Hepatocyte (in vitro differentiated cells): ENCODE measurements around the gene GPBAR1. TPM values are rescaled to one million over a fixed set of nuclear protein-coding genes. Genes with fewer than 3 reads are reported as not detected.

Experiments used
- DNase-seq: peaks from one replicate; pipeline ENCODE4 v3.0.0-alpha.2; 2016; ENCODE audit warnings: low spot score
- H2AFZ ChIP-seq: fragments of 200-600 bp; sonication (generic); 2 replicates; pipeline ENCODE4 v1.6.0; 2016; ENCODE audit warnings: antibody characterized with exemption, mild to moderate bottlenecking
- H3K27ac ChIP-seq: fragments of 200-600 bp; sonication (generic); 2 replicates; pipeline ENCODE4 v1.5.1; 2016; ENCODE audit warnings: mild to moderate bottlenecking
- H3K27me3 ChIP-seq: fragments of 200-600 bp; sonication (generic); 2 replicates; pipeline ENCODE4 v1.6.1; 2016
- H3K36me3 ChIP-seq: fragments of 200-600 bp; sonication (generic); replicated peaks from 2 replicates; pipeline ENCODE4 v1.5.1; 2016; ENCODE audit warnings: low read depth; ENCODE audit not compliant: insufficient read depth
- H3K4me1 ChIP-seq: fragments of 200-600 bp; sonication (generic); 2 replicates; pipeline ENCODE4 v1.5.1; 2016; ENCODE audit warnings: mild to moderate bottlenecking, moderate library complexity; ENCODE audit not compliant: insufficient read depth
- H3K4me2 ChIP-seq: fragments of 200-600 bp; sonication (generic); 2 replicates; pipeline ENCODE4 v1.6.0; 2016
- H3K4me3 ChIP-seq: fragments of 200-600 bp; sonication (generic); 2 replicates; pipeline ENCODE4 v1.5.1; 2016; ENCODE audit warnings: mild to moderate bottlenecking
- H3K79me2 ChIP-seq: fragments of 200-600 bp; sonication (generic); 2 replicates; pipeline ENCODE4 v1.6.0; 2017; ENCODE audit warnings: mild to moderate bottlenecking
- H3K9me2 ChIP-seq: fragments of 200-600 bp; sonication (generic); replicated peaks from 2 replicates; pipeline ENCODE4 v1.6.0; 2017; ENCODE audit warnings: mild to moderate bottlenecking; ENCODE audit not compliant: insufficient read depth
- H3K9me3 ChIP-seq: fragments of 200-600 bp; sonication (generic); 2 replicates; pipeline ENCODE4 v1.5.1; 2016; ENCODE audit warnings: low read depth, mild to moderate bottlenecking
- H4K20me1 ChIP-seq: fragments of 200-600 bp; sonication (generic); 2 replicates; pipeline ENCODE4 v1.6.0; 2016; ENCODE audit warnings: mild to moderate bottlenecking; ENCODE audit not compliant: insufficient read depth, poor library complexity, severe bottlenecking
- EZH2 ChIP-seq: fragments of 200-600 bp; sonication (generic); IDR thresholded peaks from 2 replicates; pipeline ENCODE4 v1.6.1; 2016; ENCODE audit warnings: antibody characterized with exemption, mild to moderate bottlenecking, borderline replicate concordance
- EZH2phosphoT487 ChIP-seq: fragments of 200-600 bp; sonication (generic); IDR thresholded peaks from one replicate; pipeline ENCODE4 v1.6.1; 2018; ENCODE audit warnings: antibody characterized with exemption, mild to moderate bottlenecking, low read depth, moderate library complexity; ENCODE audit not compliant: unreplicated experiment, severe bottlenecking
- WGBS: methylation state at CpG from one replicate; pipeline ENCODE4 v1.1.6; 2016; ENCODE audit warnings: low lambda C conversion rate; ENCODE audit errors: missing lambda C conversion rate; 5-methylcytosine and 5-hydroxymethylcytosine counted together
- polyA plus RNA-seq: library from polyadenylated mRNA; unstranded; fragments of >200 nt; fragmentation: Nextera tagmentation; extraction: Ambion mirVana; gene quantifications from 2 replicates; pipeline ENCODE4 v1.2.1, GENCODE V29; 2016
- total RNA-seq: library from RNA; depleted of rRNA; stranded (reverse); fragments of >200 nt; gene quantifications from 2 replicates; pipeline ENCODE4 v1.2.3, GENCODE V29; 2014
- TF ChIP-seq, protein P1 (sequence below): fragments of 200-600 bp; sonication (generic); IDR thresholded peaks from 2 replicates; pipeline ENCODE4 v1.5.1; 2016; ENCODE audit warnings: antibody characterized with exemption, mild to moderate bottlenecking; ENCODE audit not compliant: poor library complexity

The GPBAR1 gene
- total and polyA plus RNA-seq, 2 experiments from 2014 or later = 6.1 to 23.4 TPM

GRCh38 chr2:218278531-218279360 is 17.9 kb downstream of the GPBAR1 start:
- Histone ChIP-seq H4K20me1 (peaks cover 25% of the 10 kb centered on the region), H3K9me3 (no peaks in the 10 kb centered on the region), H3K9me2 (no peaks in the 10 kb centered on the region), H3K4me1 (peaks cover 15% of the 10 kb centered on the region), H3K4me2 (no peak overlapping the region), H2AFZ (no peak overlapping the region), H3K79me2 (peaks cover 39% of the 10 kb centered on the region), H3K36me3 (no peaks in the 10 kb centered on the region), H3K27ac (no peak overlapping the region), H3K27me3 (no peaks in the 10 kb centered on the region), H3K4me3 (no peak overlapping the region)
- 94% methylated on average over 16 of the region's 16 CpGs for WGBS
- TF ChIP-seq EZH2phosphoT487 = no peak
- TF ChIP-seq, protein P1, sequence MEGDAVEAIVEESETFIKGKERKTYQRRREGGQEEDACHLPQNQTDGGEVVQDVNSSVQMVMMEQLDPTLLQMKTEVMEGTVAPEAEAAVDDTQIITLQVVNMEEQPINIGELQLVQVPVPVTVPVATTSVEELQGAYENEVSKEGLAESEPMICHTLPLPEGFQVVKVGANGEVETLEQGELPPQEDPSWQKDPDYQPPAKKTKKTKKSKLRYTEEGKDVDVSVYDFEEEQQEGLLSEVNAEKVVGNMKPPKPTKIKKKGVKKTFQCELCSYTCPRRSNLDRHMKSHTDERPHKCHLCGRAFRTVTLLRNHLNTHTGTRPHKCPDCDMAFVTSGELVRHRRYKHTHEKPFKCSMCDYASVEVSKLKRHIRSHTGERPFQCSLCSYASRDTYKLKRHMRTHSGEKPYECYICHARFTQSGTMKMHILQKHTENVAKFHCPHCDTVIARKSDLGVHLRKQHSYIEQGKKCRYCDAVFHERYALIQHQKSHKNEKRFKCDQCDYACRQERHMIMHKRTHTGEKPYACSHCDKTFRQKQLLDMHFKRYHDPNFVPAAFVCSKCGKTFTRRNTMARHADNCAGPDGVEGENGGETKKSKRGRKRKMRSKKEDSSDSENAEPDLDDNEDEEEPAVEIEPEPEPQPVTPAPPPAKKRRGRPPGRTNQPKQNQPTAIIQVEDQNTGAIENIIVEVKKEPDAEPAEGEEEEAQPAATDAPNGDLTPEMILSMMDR = no peak
- TF ChIP-seq EZH2 = no peak
- DNase-seq = no peak

- Histone ChIP-seq H3K27me3 (no peaks in the 10 kb centered on the region), H3K4me3 (no peak overlapping the region), H3K79me2 (peaks cover 55% of the 10 kb centered on the region), H3K36me3 (no peaks in the 10 kb centered on the region), H3K9me3 (no peaks in the 10 kb centered on the region), H3K27ac (no peak overlapping the region), H4K20me1 (peaks cover 39% of the 10 kb centered on the region), H3K4me1 (peaks cover 29% of the 10 kb centered on the region), H3K4me2 (no peak overlapping the region), H2AFZ (no peak overlapping the region), H3K9me2 (no peaks in the 10 kb centered on the region)
- TF ChIP-seq, protein P1 = no peak
- TF ChIP-seq EZH2 = no peak
- TF ChIP-seq EZH2phosphoT487 = no peak
- DNase-seq = no peak
- WGBS = 95% methylated on average over 13 of the region's 14 CpGs
Observed at GRCh38 chr2:218280260-218280870, 19.6 kb downstream of the GPBAR1 start.

- Histone ChIP-seq H3K36me3 (no peaks in the 10 kb centered on the region), H4K20me1 (peaks cover 46% of the 10 kb centered on the region), H3K9me2 (no peaks in the 10 kb centered on the region), H3K4me1 (peaks cover 40% of the 10 kb centered on the region), H3K79me2 (peaks cover 66% of the 10 kb centered on the region), H3K27me3 (no peaks in the 10 kb centered on the region), H3K9me3 (no peaks in the 10 kb centered on the region), H3K27ac (peak overlapping the region; percentile 1), H3K4me3 (no peak overlapping the region), H3K4me2 (no peak overlapping the region), H2AFZ (no peak overlapping the region)
- DNase-seq = no peak
- TF ChIP-seq, protein P1 = no peak
- no peak for TF ChIP-seq EZH2
- WGBS = 79% methylated on average over 3 of the region's 3 CpGs
Observed at GRCh38 chr2:218281449-218281848, 20.6 kb downstream of the GPBAR1 start.
